Measurements from ENCODE around the gene ACP5.

DNA sequence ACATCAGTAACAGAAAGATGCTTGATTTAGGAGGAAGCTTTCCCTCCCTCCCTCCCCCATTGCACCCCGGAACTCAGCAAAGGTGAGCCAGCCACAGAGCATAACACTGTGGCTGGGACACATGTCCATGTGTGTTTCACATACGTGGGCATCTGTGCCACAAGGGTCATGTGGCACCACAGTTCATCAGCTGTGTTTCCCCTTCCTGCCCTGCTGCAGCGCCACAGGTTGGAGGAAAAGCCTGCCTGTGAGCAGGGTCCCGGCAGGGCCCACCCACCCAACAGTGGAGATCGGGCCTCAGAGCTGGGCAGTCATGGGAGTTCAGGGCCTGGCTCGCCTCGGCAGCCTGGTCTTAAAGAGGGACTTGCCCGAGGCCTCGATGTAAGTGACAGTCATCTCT is 2.8 kb downstream of the ACP5 start:
- no peak for TF ChIP-seq POLR2AphosphoS5 (IDR thresholded peaks at IDR 0.05; ENCODE audit: borderline replicate concordance, low read depth, low read length)
- no peak for TF ChIP-seq EZH2 (IDR thresholded peaks at IDR 0.05)
- no peak for TF ChIP-seq FOXP2 (optimal IDR thresholded peaks at IDR 0.05; ENCODE audit: control extremely low read depth, extremely low read length, insufficient read depth)
